ENCODE results near the gene CFAP58.
"Not testable (repeated sequence)": the region's sequence is repeated elsewhere in the genome, so short reads cannot be mapped to it uniquely, and the experiment has no call there.

The CFAP58 gene

DNA sequence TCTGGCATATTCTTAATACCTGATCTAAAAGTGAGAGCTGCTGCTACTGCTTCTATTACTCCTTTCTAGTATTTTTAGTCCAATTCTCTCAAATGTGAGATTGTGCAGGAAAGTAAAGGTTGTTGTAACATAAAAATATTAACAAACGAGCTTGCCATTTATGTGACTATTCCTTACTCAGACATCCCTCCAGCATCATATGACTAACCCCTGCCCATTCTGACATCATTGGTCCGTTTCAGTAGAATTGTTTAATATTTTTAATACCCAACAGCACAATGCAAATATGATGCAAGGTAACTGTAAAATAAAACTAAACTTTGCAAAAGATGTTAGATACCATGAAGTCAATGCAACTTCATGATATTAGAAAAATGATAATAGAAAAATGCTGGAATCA, 83.6 kb downstream of the CFAP58 start:
- DNase-seq, result no peak

DNA sequence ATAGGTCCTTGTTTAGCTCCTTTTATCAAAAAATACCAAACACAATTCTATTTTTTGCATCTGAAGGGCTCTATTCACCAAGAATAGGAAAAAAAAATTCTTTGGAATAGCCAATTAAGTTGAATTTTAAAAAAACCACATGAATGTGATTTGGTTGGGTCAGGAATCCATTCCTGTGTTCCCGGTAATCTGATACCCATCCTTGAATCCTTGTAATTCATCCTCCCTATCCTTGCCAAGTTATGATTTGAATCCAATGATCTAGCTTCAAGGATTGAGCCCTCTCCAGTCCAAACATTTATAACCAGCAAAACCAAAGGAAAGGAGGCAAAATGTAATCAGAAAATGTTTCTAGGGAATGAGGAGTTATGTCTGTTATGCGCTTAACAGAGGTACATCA, 86.6 kb downstream of the CFAP58 start:
- no peak for DNase-seq

DNA sequence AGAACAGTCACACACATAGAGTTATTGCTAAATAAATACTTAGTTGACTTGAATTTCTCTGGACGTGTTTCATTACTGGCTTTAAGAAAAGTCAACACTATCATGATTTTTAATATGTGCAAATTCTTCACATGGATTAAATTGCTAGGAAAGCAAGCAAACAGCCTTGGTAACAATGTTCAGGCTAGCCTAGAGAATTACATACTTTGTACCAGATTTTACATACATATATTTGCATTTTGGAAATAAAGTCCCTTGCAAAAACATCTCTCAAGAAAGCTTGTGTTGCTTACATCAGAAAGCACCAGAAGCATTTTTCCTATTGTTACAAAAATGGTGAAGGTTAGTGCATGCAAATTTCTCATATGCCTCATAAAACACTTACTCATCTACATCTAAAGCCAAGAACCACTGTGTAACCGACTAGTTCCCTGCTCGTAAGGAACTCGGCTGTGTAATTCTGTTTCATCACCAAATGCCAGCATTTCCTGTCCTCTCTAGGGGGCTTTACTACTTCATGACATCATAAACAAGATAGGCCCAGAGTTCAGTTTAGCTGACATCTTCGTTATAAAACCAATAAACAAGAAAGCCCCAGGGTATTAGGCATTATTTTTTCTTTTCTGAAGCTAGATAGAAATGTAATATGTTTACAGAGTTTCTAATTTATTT, 87.8 kb downstream of the CFAP58 start:
- no peak for DNase-seq

DNA sequence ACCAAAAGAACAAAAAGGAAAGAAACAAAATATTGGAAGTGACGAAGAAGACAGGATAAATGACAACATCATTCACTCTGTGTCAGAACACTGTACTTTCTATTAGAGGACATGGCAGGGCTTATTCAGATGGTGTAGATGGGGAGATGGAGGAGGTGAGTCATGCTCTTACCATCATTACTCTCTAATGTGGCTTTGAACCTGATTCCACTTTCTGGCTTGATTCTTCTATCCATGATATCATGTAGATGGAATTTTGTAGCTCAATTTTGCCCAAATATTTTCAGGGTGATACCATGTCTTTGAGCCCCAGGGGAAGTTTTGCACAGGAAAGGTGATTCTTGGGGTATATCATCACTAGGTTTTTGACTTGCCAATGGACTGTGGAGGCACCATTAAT, 91.7 kb downstream of the CFAP58 start:
- DNase-seq, result no peak

DNA sequence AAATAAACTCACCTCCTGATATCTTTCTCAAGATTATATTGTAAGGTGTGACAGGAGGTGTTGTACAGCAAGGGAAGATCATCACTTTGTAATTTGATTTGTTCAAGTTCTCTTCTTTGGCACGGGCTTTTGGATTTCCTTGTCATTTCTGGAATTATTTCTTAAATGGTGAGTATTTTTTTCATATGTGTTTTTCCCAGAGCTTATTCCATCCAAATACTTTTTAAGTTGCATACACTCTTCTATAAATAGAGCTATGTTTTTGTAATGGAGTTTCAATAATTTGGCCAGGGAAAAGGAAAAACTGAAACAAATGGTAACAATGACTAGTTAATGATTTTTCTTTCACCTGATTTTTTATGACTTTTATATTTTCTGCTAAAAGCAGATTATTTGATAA, 92.5 kb downstream of the CFAP58 start:
- no peak for DNase-seq

DNA sequence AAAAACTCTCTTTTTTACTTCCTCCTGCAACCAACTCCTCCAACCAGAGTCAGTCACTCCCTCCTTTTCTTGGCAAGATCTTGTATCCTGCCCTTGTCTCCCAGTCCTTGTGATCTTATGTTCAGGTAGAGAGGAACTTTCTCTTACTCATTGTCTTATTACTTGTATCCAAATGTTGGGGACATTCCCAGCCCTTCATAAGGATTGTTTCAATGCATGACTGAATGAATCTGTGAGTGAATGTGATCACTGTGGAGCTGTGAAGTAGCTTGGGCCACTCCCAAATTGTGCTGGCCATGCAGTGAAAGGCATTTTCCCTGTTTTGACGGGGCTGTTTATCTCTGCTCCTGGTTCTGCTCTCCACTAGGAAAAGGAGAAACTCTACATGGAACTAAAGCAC, 93.7 kb downstream of the CFAP58 start:
- DNase-seq, result no peak

DNA sequence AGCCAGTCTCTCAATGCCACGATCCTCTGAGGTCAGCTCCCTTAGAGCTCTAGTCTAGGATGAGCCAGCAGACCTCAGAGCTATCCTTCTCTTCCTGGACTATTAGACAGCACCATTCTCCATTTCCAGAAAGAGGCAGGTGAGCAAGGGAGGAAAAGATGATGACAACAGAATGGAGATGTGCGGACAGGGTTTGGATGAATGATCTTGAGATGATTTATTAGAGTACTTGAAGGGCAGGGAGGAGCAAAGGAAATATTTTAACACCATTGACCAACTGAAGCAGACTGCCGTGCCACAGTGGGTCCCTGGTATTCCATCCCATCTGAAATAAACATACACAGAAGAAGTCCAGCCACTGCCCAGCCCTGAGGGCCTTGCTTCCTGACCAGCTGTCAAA, 94.3 kb downstream of the CFAP58 start:
- DNase-seq, result no peak

DNA sequence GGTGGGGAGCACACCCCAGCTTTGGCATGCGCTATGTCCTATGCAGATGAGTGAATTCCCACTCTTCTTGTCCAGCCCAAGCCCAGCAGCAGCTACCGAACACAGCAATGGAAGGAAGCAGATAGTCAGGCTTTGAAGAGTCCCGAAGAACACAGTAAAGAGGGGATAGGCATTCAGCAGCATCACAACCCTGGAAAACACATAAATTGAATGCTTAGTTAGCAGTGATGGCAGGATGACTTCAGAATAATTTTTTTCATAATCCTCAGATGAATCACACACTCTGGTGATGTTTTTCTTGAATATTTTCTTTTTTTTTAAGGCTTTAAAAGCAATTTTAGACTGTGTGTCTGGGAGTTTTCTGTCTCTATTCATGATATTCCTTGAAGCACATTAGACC, 95.8 kb downstream of the CFAP58 start:
- DNase-seq, result no peak

DNA sequence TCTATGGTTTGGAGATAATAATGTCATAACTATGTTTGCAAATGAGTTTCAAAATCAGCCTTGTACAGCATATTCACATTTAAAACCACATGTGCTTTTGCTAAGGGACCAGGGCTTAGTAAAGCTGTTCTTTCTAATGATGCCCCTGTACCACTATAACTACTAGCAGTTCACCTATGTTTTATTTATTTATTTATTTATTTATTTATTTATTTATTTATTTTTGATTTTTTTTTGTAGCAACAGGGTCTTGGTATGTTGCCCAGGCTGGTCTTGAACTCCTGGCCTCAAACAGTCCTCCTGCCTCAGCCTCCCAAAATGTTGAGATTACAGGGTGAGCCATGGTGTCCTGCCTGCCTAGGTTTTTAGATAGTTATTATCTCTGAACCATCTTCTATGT, 96.9 kb downstream of the CFAP58 start:
- no peak for DNase-seq

DNA sequence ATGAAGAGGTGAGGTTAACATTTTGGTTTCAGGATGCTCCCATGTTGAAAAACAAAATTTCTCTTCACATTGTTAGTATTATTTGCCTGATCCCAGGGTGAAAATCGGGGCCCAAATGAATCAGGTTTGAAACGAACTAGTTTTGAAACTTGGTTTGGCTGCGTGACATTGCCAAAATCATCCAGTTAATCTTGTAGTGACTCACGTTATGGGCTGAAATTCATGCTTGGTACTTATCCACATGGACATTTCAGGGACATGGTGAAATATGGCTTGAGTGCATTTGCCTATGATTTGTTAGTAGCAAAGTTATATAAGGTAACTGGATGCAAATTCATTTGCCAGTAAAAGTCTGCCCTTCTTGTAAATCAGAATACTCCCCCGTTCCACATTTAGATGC, 97.3 kb downstream of the CFAP58 start:
- no peak for DNase-seq

DNA sequence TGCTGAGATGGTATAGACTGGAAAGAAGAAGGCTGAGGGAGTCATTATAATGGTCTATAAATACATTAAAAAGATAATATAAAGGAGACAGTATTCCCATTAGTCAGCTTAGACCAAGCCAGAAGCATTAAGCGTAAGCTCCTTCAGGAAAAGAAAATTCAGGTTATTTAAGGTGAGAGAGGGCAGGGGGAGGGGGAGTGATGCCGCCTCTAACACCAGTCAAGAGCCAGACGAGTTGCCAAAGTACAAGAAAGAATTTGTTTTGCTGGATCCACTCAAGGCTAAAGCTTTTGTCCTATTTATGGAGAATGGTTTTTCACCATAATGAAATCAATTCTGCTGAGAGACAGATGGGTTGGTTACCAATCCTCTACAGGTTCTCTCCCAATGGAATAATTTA, 99.3 kb downstream of the CFAP58 start:
- no peak for DNase-seq

DNA sequence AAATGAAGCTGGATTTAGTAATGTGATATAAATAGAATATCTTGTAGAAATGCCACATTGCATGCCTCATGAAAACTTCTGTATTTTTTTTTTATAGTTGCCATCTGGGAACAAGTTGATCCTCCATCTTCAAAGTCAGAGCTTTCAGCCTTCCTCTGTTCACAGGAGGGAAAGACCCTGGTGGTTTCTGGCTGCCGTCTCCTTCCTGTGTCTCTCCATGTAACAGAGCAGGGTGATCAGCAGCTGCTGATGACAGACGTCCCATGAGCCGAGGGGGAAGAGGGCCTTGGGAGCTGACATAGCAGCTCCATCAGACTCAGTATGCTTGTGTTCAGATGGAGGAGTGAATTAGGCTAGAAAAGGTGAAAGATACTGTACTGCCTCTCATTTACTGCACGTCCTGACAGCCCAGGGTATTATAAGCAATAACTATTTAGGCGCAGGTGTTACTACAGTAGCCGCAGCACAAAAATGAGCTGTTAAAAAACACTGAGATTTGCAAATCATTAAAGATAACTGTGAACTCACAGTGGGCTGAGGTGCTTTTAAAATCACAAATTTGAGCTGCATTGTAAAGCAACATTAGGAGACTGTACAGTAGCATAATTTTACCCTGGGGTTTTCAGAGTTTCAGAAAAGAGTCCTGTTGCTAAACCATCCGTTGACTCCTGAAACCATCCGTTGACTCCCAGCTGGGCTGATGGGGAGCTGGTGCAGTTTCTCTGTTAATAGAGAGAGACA, 103.3 kb downstream of the CFAP58 start:
- DNase-seq, result no peak

DNA sequence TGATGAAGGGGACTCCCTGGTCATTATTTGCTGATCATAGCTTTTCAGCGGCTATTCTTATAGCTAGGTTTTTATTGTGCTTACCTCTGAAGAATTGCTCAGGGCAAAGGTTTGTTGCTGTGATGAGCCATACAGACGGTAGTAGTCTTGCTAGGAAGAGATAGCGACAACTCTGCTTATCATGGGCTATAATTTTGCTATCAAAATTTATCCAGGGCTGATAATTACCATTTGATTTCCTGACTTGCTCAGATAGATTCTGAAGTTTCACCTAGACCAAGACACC, 103.9 kb downstream of the CFAP58 start:
- DNase-seq, result no peak

DNA sequence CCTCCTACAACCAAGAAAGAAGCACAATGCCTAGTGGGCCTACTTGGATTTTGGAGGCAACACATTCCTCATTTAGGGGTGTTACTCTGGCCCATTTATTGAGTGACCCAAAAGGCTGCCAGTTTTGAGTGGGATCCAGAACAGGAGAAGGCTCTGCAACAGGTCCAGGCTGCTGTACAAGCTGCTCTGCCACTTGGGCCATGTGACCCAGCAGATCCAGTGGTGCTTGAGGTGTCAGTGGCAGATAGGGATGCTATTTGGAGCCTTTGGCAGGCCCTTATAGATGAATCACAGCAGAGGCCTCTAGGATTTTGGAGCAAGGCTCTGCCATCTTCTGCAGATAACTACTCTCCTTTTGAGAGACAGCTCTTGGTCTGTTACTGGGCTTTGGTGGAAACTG, 111.9 kb downstream of the CFAP58 start:
- not testable (repeated sequence) for DNase-seq

DNA sequence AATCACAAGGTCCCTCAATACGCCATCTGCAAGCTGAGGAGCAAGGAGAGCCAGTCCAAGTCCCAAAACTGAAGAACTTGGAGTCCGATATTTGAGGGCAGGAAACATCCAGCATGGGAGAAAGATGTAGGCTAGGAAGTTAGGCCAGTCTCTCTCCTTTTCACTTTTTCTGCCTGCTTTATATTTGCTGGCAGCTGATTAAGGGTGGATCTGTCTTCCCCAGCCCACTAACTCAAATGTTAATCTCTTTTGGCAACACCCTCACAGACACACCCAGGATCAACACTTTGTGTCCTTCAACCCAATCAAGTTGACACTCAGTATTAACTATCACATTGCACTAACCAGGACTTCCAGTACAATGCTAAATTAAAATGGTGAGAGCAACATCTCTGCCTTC, 115.2 kb downstream of the CFAP58 start:
- not testable (repeated sequence) for DNase-seq

DNA sequence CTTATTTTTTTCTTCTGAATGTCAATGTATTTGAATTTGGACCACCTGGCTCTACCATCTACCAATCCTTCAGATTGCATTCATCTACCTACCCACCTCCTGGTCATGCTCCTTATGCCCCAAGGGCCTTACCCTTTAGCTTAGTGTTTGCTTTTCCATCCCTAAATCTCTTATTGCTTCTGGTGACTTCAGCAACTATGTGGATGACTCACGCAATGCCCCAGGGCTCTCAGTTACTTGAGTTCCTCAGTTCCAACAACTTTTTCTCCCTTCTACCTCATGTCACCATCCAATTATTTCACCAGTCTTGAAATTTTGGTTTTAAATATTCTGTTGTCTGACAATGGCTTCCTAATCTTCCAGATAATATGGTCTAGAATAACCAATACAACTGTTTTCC, 118.9 kb downstream of the CFAP58 start:
- DNase-seq, result no peak

DNA sequence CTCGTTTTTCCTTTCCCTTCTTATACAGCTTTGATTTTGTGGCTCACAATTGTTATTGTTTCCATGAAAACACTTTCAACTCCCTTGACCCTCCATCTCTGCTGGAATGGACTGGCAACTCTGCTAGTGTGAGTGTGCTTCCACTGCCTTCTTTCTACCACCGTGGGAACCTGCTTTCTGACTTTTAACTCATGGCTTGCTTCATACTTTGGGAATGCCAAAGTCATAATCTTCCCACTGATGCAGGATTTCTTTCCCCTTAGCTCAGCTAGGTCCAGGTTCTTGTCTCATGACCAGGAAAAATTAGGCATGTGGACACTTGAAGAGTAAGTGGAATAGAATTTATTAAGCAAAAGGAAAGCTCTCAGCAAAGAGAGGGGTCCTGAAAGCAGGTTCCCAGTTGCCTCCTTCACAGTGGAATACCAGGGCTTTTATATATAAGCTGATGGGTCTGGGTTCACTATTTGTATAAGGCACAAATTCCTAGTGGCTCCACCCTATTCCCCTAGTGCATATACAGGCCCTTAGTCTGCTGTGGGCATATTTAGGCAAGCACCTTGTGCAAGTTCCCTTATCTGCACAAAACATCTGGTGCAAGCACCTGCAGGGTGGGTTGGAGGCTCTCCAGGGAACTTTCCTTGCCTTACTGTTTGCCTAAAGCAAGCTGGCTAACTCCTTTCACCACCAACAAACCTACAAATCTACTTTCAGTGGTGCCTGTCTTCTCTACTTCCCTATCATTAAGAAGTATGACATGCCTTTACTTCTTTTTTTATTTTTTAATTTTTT, 119.5 kb downstream of the CFAP58 start:
- DNase-seq, result no peak

DNA sequence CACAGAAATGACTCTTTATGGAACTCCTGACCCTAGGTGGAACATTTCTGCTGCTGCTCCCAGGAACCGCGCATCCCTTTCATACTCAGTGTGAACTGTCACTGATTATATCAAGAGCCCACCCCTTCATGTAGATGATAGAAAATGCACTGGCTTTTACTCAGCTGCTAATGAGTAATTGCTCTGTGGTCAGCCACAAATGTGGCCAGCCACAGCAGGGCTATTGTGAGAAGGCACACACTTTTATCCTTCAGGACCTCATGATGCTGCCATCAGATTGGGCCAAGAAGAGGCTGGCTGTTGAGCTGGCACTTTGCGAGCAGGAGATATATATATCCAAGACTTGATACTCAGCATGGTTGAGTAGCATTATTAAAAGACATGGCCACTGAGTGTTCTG, 124.7 kb downstream of the CFAP58 start:
- DNase-seq, result no peak

DNA sequence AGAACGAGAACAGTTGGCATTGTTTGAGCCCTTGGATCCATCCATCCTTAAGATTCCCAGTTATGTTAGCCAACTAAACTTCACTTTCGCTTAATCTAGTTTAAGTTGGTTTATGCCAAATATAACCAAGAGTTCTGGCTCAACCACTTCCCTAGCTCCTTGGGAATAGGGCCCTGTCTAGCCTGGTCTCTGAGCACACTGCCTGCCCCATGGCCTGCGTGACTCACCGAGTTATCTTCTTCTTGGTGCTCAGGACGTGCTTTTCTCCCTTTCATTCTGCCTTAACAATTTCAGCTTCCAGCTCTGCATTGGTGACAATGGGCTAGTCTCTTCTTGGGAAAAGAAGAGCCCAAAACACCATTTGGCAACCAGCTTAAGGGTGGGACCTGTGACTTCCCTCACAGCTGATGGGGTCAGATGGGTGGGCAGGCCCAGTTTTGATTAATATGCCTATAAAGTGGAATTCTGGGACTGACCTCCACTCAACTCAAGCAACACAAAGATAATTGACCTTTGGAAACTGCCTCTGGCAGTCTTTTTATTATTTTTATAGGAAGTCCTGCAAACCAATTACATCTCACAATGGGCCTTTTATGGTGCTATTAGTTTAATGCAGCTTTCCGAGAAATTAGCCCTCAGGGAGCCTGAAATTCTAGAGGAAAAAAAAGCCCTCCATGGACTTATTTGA, 126.4 kb downstream of the CFAP58 start:
- no peak for DNase-seq

DNA sequence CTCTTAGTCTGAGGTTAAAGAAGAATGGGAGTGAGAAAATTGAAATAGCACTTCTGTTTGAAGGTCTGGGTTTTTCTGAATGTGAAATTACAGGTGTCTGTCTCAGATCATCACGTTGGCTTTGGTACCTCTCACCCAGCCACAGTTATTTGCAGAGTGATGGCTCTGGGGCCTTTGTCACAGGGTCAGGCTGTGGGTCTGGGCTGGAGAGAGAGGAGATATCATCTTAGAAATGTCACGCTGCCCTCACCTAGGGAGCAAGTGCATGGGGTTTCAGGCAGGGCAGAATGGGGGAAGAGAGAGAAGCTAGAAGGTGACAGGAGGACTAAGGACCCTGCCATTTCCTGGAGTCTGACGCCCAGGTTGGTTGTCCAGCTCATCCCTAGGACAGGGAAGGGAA, 127.2 kb downstream of the CFAP58 start:
- DNase-seq, result no peak

DNA sequence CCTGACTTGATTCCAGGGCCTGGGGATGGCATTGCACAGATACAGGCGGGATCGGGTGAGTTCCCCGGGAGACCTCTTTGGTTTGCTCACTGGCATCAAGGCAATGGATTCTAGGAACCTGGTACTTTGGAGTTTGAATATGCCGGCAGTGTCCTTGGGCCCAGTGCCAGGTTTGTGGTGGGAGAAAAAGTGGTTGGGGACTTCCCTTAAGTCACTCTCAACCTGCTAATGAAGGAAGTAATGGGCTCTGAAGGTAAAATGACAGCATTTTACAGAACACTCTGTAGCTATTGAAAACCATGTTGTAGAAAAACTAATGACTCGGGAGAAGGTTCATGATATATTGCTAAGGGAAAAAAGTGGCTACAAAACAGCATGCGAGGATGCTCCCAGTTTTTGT, 129.9 kb downstream of the CFAP58 start:
- DNase-seq, result no peak

DNA sequence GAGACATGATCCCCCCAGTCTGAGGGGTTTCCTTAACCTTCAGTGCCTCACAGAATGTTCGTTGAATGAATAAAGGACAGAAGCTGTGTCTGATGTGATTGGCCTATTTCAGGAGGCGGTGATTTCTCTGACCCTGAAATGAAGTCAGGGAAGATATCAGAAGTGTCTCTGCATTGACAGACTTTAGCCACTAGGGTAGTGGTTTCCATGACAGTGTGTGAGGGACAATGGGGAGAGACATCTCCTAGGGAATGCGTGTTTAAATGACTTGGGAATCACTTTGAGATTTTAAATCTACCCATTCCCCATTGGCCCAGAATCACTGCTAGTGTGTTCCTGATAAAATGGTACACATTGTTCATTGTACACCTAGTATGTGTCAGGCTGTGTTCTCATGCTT, 132.0 kb downstream of the CFAP58 start:
- DNase-seq, result no peak

DNA sequence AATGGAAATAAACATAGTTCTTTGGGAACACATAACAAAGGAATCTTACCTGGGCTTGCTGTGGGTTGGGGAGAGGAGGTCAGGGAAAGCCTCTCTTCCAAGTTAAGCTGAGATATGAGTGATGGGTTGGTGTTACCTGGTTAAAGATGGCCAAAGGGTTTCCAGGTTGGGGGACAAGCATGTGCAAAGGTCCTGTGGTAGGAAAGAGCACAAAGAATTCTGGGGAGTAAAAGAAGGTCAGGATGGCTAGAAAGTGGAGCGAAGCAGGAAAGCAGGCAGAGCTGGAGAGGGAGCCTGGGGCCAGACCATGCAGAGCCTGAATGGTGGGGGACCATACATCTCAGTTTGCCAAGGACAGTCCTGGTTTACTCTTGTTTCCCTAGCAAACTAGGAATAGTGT, 133.2 kb downstream of the CFAP58 start:
- DNase-seq, result no peak
